Loucy (cell line): ENCODE results near the gene SRGAP1.
"Not testable (repeated sequence)": the region's sequence is repeated elsewhere in the genome, so short reads cannot be mapped to it uniquely, and the experiment has no call there.

Experiments
- H2AFZ ChIP-seq: fragments of 200-600 bp; sonication (generic); 2 replicates; pipeline ENCODE4 v1.6.0; 2016; ENCODE audit warnings: antibody characterized with exemption, mild to moderate bottlenecking, low read length, moderate library complexity
- H3F3A ChIP-seq: fragments of 200-600 bp; 2 replicates; pipeline ENCODE4 v1.6.0; 2016; ENCODE audit warnings: antibody characterized with exemption, low read depth, mild to moderate bottlenecking
- H3K27me3 ChIP-seq: fragments of 200-600 bp; sonication (generic); 2 replicates; pipeline ENCODE4 v1.6.1; 2014; ENCODE audit warnings: low read length, mild to moderate bottlenecking; ENCODE audit not compliant: insufficient read depth, poor library complexity, severe bottlenecking
- H3K36me3 ChIP-seq: fragments of 200-600 bp; sonication (generic); 2 replicates; pipeline ENCODE4 v1.6.1; 2016; ENCODE audit warnings: low read length; ENCODE audit not compliant: insufficient read depth
- H3K4me1 ChIP-seq: fragments of 200-600 bp; sonication (generic); 2 replicates; pipeline ENCODE4 v1.5.1; 2014; ENCODE audit warnings: low read length, mild to moderate bottlenecking; ENCODE audit not compliant: insufficient read depth, poor library complexity, severe bottlenecking
- H3K4me2 ChIP-seq: fragments of 200-600 bp; sonication (generic); 2 replicates; pipeline ENCODE4 v1.6.0; 2014; ENCODE audit warnings: antibody characterized with exemption, low read length, low read depth, mild to moderate bottlenecking; ENCODE audit not compliant: poor library complexity, severe bottlenecking
- H3K4me3 ChIP-seq: fragments of 200-600 bp; sonication (generic); 2 replicates; pipeline ENCODE4 v1.5.1; 2014; ENCODE audit warnings: low read length, mild to moderate bottlenecking, mixed read lengths; ENCODE audit not compliant: poor library complexity, severe bottlenecking
- H3K79me2 ChIP-seq: fragments of 200-600 bp; sonication (generic); 2 replicates; pipeline ENCODE4 v1.6.1; 2014; ENCODE audit warnings: low read length; ENCODE audit not compliant: insufficient read depth
- H3K9ac ChIP-seq: fragments of 200-600 bp; sonication (generic); 2 replicates; pipeline ENCODE4 v1.6.0; 2014; ENCODE audit warnings: mild to moderate bottlenecking, low read depth, low read length, moderate library complexity; ENCODE audit not compliant: poor library complexity, severe bottlenecking
- H3K9me2 ChIP-seq: fragments of 200-600 bp; sonication (generic); replicated peaks from 2 replicates; pipeline ENCODE4 v1.6.1; 2016; ENCODE audit warnings: low read depth, low read length, mixed read lengths
- H3K9me3 ChIP-seq: fragments of 200-600 bp; sonication (generic); 2 replicates; pipeline ENCODE4 v1.6.1; 2014; ENCODE audit warnings: mild to moderate bottlenecking, antibody characterized with exemption, low read length, low read depth; ENCODE audit not compliant: insufficient read depth
- H4K20me1 ChIP-seq: fragments of 200-600 bp; sonication (generic); 2 replicates; pipeline ENCODE4 v1.6.0; 2014; ENCODE audit warnings: antibody characterized with exemption, low read length, mild to moderate bottlenecking; ENCODE audit not compliant: insufficient read depth, poor library complexity, severe bottlenecking
- EZH2phosphoT487 ChIP-seq: fragments of 200-600 bp; IDR thresholded peaks from 2 replicates; pipeline ENCODE4 v1.6.1; 2018; ENCODE audit warnings: antibody characterized with exemption, mild to moderate bottlenecking, moderate library complexity, borderline replicate concordance
- TF ChIP-seq, protein P1 (sequence below): fragments of 200-600 bp; sonication (generic); conservative IDR thresholded peaks from 2 replicates; pipeline ENCODE4 v1.5.1; 2014; ENCODE audit warnings: mild to moderate bottlenecking, antibody characterized with exemption, low read length

The SRGAP1 gene

DNA sequence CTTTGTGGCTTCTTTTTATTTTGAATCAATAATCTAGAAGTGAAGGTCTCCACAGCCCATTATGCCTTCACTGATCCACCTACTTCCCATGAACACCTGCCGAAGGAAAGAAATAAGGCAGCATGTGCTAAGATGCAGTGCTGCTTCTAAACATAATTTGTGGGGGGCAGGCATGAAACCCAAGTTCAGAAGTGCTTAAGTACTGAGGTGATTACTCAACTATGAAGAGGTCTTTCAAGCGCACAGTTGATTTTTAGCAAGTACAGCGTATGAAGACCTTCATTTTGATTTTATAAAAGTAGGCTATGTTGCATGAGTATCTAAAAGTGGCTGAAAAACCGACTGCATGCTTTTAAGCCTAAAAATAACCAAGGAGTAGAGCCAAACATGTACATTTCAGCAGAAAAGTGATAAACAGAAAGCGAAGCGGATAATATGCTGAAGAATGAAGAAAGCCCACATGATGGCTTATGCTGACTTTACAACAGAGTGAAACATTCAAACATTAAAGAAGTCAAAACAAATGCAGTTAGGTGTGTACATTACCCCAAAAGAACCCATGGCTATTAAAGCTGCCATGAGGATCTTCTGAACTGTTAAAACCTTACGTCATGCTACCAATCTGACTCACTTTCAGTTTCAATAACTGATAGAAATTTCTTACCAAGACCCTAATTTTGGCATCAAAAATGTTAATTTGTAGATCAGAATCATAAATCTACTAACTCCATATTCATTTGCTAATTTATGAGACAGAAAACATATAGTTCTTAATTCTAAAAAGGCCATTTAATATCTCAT lies 348.3 kb downstream of the SRGAP1 start:
- no peak overlapping the region for H3K9ac ChIP-seq
- H3K79me2 ChIP-seq: no peaks in the 10 kb centered on the region
- no peaks in the 10 kb centered on the region for H3K4me1 ChIP-seq
- no peak overlapping the region for H3K4me2 ChIP-seq
- no peaks in the 10 kb centered on the region for H3K9me3 ChIP-seq
- H3K36me3 ChIP-seq: peaks cover 14% of the 10 kb centered on the region; the same call in 1 of the 2 replicates
- no peak overlapping the region for H2AFZ ChIP-seq
- H3K27me3 ChIP-seq: no peaks in the 10 kb centered on the region
- H3F3A ChIP-seq: no peaks in the 10 kb centered on the region
- TF ChIP-seq, protein P1, sequence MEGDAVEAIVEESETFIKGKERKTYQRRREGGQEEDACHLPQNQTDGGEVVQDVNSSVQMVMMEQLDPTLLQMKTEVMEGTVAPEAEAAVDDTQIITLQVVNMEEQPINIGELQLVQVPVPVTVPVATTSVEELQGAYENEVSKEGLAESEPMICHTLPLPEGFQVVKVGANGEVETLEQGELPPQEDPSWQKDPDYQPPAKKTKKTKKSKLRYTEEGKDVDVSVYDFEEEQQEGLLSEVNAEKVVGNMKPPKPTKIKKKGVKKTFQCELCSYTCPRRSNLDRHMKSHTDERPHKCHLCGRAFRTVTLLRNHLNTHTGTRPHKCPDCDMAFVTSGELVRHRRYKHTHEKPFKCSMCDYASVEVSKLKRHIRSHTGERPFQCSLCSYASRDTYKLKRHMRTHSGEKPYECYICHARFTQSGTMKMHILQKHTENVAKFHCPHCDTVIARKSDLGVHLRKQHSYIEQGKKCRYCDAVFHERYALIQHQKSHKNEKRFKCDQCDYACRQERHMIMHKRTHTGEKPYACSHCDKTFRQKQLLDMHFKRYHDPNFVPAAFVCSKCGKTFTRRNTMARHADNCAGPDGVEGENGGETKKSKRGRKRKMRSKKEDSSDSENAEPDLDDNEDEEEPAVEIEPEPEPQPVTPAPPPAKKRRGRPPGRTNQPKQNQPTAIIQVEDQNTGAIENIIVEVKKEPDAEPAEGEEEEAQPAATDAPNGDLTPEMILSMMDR: no peak
- no peak for TF ChIP-seq EZH2phosphoT487
- no peaks in the 10 kb centered on the region for H4K20me1 ChIP-seq
- H3K4me3 ChIP-seq: no peak overlapping the region
- no peaks in the 10 kb centered on the region for H3K9me2 ChIP-seq

DNA sequence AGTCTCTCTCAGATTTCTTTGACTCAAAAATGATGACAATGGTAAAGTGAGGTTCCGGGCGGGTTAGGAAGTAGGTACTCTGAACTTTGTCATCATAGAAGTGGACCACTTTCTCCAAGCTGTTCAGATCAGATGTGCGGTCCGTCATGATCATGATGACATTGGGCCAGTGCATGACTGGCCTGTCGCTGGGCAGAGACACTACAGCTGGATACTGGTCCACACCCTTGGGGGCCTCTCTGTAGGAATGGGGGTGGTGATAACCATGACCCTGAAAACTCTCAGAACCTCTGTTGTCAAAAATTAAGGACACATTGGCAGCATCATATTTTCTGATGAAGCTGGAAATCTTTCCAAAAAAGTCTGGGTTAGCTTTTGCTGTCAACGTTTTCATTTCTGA lies 349.4 kb downstream of the SRGAP1 start:
- H3K9me2 ChIP-seq: no peaks in the 10 kb centered on the region
- no peak overlapping the region for H3K4me3 ChIP-seq
- no peak overlapping the region for H3K9ac ChIP-seq
- TF ChIP-seq, protein P1: no peak
- no peak for TF ChIP-seq EZH2phosphoT487
- no peak overlapping the region for H3K4me2 ChIP-seq
- no peaks in the 10 kb centered on the region for H3K4me1 ChIP-seq
- H3K9me3 ChIP-seq: no peaks in the 10 kb centered on the region
- H3K79me2 ChIP-seq: no peaks in the 10 kb centered on the region
- H2AFZ ChIP-seq: no peak overlapping the region
- no peaks in the 10 kb centered on the region for H3F3A ChIP-seq
- no peaks in the 10 kb centered on the region for H4K20me1 ChIP-seq
- H3K27me3 ChIP-seq: no peaks in the 10 kb centered on the region
- H3K36me3 ChIP-seq: peaks cover 14% of the 10 kb centered on the region; the same call in 1 of the 2 replicates

DNA sequence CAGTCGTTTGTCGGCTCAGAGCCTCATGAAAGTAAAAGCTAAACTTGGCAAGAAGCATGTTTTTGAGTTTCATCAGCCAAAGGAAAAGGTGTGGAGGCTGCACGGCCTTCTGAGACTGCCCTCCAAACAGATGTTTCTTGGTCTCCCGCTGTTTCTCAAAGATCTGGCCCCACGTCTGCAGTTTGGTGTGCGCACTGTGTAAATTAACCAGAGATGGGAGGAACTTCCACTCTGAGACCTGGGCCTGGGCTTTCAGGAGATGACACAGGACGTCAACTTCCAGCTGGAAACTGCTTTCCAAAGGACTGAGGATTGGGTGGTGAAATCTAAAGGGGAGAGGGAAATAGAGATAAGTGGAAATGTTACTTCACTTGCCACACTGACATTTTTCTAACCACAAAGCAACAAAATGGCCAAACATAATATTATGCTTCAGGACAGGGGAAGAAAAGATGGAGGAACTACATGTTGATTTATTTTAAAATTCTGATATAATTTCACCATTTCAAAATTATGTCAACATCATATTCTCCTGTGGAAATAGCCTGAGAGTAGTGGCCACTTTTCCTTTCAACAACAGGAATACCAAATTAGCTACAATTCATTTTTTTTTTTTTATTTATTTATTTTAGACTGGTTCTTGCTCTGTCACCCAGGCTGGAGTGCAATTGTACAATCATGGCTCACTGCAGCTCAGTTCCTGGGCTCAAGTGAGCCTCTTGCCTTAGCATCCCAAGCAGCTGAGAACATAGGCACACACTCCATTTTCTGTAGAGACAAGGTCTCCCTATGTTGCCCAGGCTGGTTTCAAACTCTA lies 350.0 kb downstream of the SRGAP1 start:
- H3K27me3 ChIP-seq: no peaks in the 10 kb centered on the region
- TF ChIP-seq, protein P1: no peak
- TF ChIP-seq EZH2phosphoT487: no peak
- no peak overlapping the region for H3K9ac ChIP-seq

DNA sequence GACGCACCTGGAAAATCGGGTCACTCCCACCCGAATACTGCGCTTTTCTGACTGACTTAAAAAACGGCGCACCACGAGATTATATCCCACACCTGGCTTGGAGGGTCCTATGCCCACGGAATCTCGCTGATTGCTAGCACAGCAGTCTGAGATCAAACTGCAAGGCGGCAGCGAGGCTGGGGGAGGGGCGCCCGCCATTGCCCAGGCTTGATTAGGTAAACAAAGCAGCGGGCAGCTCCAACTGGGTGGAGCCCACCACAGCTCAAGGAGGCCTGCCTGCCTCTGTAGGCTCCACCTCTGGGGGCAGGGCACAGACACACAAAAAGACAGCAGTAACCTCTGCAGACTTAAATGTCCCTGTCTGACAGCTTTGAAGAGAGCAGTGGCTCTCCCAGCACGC lies 351.3 kb downstream of the SRGAP1 start:
- peaks cover 14% of the 10 kb centered on the region; the same call in 1 of the 2 replicates for H3K36me3 ChIP-seq
- not testable (repeated sequence) for H3K9ac ChIP-seq, H4K20me1 ChIP-seq, H2AFZ ChIP-seq, H3K4me3 ChIP-seq, H3K4me1 ChIP-seq, H3K9me3 ChIP-seq, H3K9me2 ChIP-seq, H3K79me2 ChIP-seq, H3K4me2 ChIP-seq, H3K27me3 ChIP-seq, H3F3A ChIP-seq

More for the DNA sequence above, 350.0 kb downstream of the SRGAP1 start:
- no peaks in the 10 kb centered on the region for H3K9me3 ChIP-seq
- H2AFZ ChIP-seq: no peak overlapping the region
- no peaks in the 10 kb centered on the region for H3F3A ChIP-seq
- H3K4me1 ChIP-seq: no peaks in the 10 kb centered on the region
- no peak overlapping the region for H3K4me3 ChIP-seq
- H3K36me3 ChIP-seq: peaks cover 14% of the 10 kb centered on the region; the same call in 1 of the 2 replicates
- no peaks in the 10 kb centered on the region for H4K20me1 ChIP-seq
- no peak overlapping the region for H3K4me2 ChIP-seq
- no peaks in the 10 kb centered on the region for H3K9me2 ChIP-seq
- H3K79me2 ChIP-seq: no peaks in the 10 kb centered on the region
